ENCODE data around the gene C19orf25.

The C19orf25 gene

GRCh38 chr19:1425102-1425837, 53.7 kb downstream of the C19orf25 start:
- no peak for TF ChIP-seq CTCF (IDR thresholded peaks at IDR 0.05; ENCODE audit: low read depth, low read length, missing control alignments)
- no peak overlapping the region for H3K27ac ChIP-seq
- DNase-seq: no peak
- H3K4me3 ChIP-seq (ENCODE audit: low read depth, low read length): no peak overlapping the region
- no peaks in the 10 kb centered on the region for H3K27me3 ChIP-seq (replicated peaks)
- H3K36me3 ChIP-seq (replicated peaks): peaks cover 87% of the 10 kb centered on the region
- in situ Hi-C loops (cut with HindIII; ENCODE audit: low pct_ligation_motif_present, low sequenced_read_pairs): no loop called here

- no peak for DNase-seq
- H3K36me3 ChIP-seq (replicated peaks): peaks cover 82% of the 10 kb centered on the region
Measured at GRCh38 chr19:1424192-1424955, 54.6 kb downstream of the C19orf25 start.

GRCh38 chr19:1423436-1424191, 55.4 kb downstream of the C19orf25 start:
- no peak for TF ChIP-seq CTCF (IDR thresholded peaks at IDR 0.05; ENCODE audit: low read depth, low read length, missing control alignments)
- H3K4me3 ChIP-seq (ENCODE audit: low read depth, low read length): no peak overlapping the region
- H3K36me3 ChIP-seq (replicated peaks): peaks cover 82% of the 10 kb centered on the region
- in situ Hi-C loops (cut with HindIII; ENCODE audit: low pct_ligation_motif_present, low sequenced_read_pairs): no loop called here
- no peaks in the 10 kb centered on the region for H3K27me3 ChIP-seq (replicated peaks)
- no peak for DNase-seq
- no peak overlapping the region for H3K27ac ChIP-seq

More at GRCh38 chr19:1424192-1424955, 54.6 kb downstream of the C19orf25 start:
- H3K4me3 ChIP-seq (ENCODE audit: low read depth, low read length): no peak overlapping the region
- no peaks in the 10 kb centered on the region for H3K27me3 ChIP-seq (replicated peaks)
- TF ChIP-seq CTCF (IDR thresholded peaks at IDR 0.05; ENCODE audit: low read depth, low read length, missing control alignments): no peak
- no peak overlapping the region for H3K27ac ChIP-seq
- in situ Hi-C loops (cut with HindIII; ENCODE audit: low pct_ligation_motif_present, low sequenced_read_pairs): no loop called here
